Measurements from ENCODE around the gene PARD3.
"Not testable (repeated sequence)": the region's sequence is repeated elsewhere in the genome, so short reads cannot be mapped to it uniquely, and the experiment has no call there.

PARD3 gene

GRCh38 chr10:34406463-34407323 lies 408.4 kb downstream of the PARD3 start:
- DNase-seq = no peak

- DNase-seq = no peak
Observed at GRCh38 chr10:34405611-34406462, 409.3 kb downstream of the PARD3 start.

- no peak for DNase-seq
Observed at GRCh38 chr10:34403512-34403911, 411.6 kb downstream of the PARD3 start.

GRCh38 chr10:34400075-34400474 lies 415.0 kb downstream of the PARD3 start:
- no peak for DNase-seq

GRCh38 chr10:34399013-34399412 lies 416.1 kb downstream of the PARD3 start:
- no peak for DNase-seq

GRCh38 chr10:34397324-34397723 lies 417.8 kb downstream of the PARD3 start:
- DNase-seq = no peak

- no peak for DNase-seq
Observed at GRCh38 chr10:34396663-34397062, 418.4 kb downstream of the PARD3 start.

- DNase-seq = no peak
Observed at GRCh38 chr10:34392641-34393170, 422.4 kb downstream of the PARD3 start.

GRCh38 chr10:34391168-34391567 lies 423.9 kb downstream of the PARD3 start:
- not testable (repeated sequence) for DNase-seq

- no peak for DNase-seq
Observed at GRCh38 chr10:34389801-34390200, 425.3 kb downstream of the PARD3 start.

GRCh38 chr10:34386921-34387320 lies 428.2 kb downstream of the PARD3 start:
- no peak for DNase-seq

- DNase-seq = no peak
Observed at GRCh38 chr10:34384372-34384771, 430.7 kb downstream of the PARD3 start.

GRCh38 chr10:34382626-34383025 lies 432.5 kb downstream of the PARD3 start:
- no peak for DNase-seq

- no peak for DNase-seq
Observed at GRCh38 chr10:34380856-34381255, 434.2 kb downstream of the PARD3 start.

- no peak for DNase-seq
Observed at GRCh38 chr10:34378297-34378696, 436.8 kb downstream of the PARD3 start.

GRCh38 chr10:34377833-34378232 lies 437.3 kb downstream of the PARD3 start:
- DNase-seq = no peak

GRCh38 chr10:34374356-34375045 lies 440.6 kb downstream of the PARD3 start:
- DNase-seq = no peak

GRCh38 chr10:34373211-34373610 lies 441.9 kb downstream of the PARD3 start:
- DNase-seq = no peak

- DNase-seq = no peak
Observed at GRCh38 chr10:34372509-34372908, 442.6 kb downstream of the PARD3 start.

GRCh38 chr10:34370126-34370525 lies 445.0 kb downstream of the PARD3 start:
- no peak for DNase-seq

GRCh38 chr10:34369120-34369519 lies 446.0 kb downstream of the PARD3 start:
- no peak for DNase-seq

GRCh38 chr10:34364253-34365037 lies 450.7 kb downstream of the PARD3 start:
- DNase-seq = no peak
